H9 (cell line): ENCODE results near the gene ITGBL1. TPM values are rescaled to one million over a fixed set of nuclear protein-coding genes. Genes with fewer than 3 reads are reported as not detected.

ENCODE experiments used
- DNase-seq: peaks from one replicate; pipeline ENCODE4 v3.0.0-alpha.2; 2017
- H2AFZ ChIP-seq: one replicate; pipeline ENCODE4 v1.6.1; 2013; ENCODE audit warnings: mild to moderate bottlenecking, low read length, control low read depth, moderate library complexity
- H2AK5ac ChIP-seq: 2 replicates; pipeline ENCODE4 v1.6.1; 2013; ENCODE audit warnings: low read length, control low read depth, mixed read lengths; ENCODE audit not compliant: insufficient read length
- H2BK120ac ChIP-seq: one replicate; pipeline ENCODE4 v1.6.1; 2013; ENCODE audit warnings: low read depth, mild to moderate bottlenecking, low read length, control low read depth, inconsistent platforms; ENCODE audit not compliant: poor library complexity, severe bottlenecking
- H2BK12ac ChIP-seq: 2 replicates; pipeline ENCODE4 v1.6.1; 2013; ENCODE audit warnings: low read length, control low read depth, mixed read lengths, low read depth; ENCODE audit not compliant: insufficient read length
- H2BK15ac ChIP-seq: 2 replicates; pipeline ENCODE4 v1.6.1; 2013; ENCODE audit warnings: low read depth, low read length, control low read depth
- H2BK20ac ChIP-seq: one replicate; pipeline ENCODE4 v1.6.1; 2013; ENCODE audit warnings: low read depth, mild to moderate bottlenecking, low read length, control low read depth, inconsistent platforms; ENCODE audit not compliant: poor library complexity, severe bottlenecking
- H2BK5ac ChIP-seq: 2 replicates; pipeline ENCODE4 v1.6.1; 2013; ENCODE audit warnings: low read length, control low read depth, mixed read lengths; ENCODE audit not compliant: insufficient read length
- H3K14ac ChIP-seq: 2 replicates; pipeline ENCODE4 v1.6.1; 2013; ENCODE audit warnings: low read length, control low read depth; ENCODE audit not compliant: insufficient read depth
- H3K18ac ChIP-seq: 2 replicates; pipeline ENCODE4 v1.6.1; 2013; ENCODE audit warnings: low read depth, mild to moderate bottlenecking, mixed read lengths, low read length, control low read depth; ENCODE audit not compliant: insufficient read length
- H3K23ac ChIP-seq: 2 replicates; pipeline ENCODE4 v1.6.1; 2013; ENCODE audit warnings: low read length, control low read depth, mixed read lengths, low read depth; ENCODE audit not compliant: insufficient read length
- H3K23me2 ChIP-seq: 2 replicates; pipeline ENCODE4 v1.6.1; 2013; ENCODE audit warnings: low read depth, mild to moderate bottlenecking, mixed read lengths, low read length, control low read depth; ENCODE audit not compliant: insufficient read length, poor library complexity, severe bottlenecking
- H3K27ac ChIP-seq: 2 replicates; pipeline ENCODE4 v1.5.1; 2013; ENCODE audit warnings: low read length, control low read depth, mixed read lengths, low read depth; ENCODE audit not compliant: insufficient read length
- H3K27me3 ChIP-seq: 2 replicates; pipeline ENCODE4 v1.6.1; 2013; ENCODE audit warnings: low read length, control low read depth, inconsistent platforms; ENCODE audit not compliant: insufficient read depth
- H3K4ac ChIP-seq: 2 replicates; pipeline ENCODE4 v1.6.1; 2013; ENCODE audit warnings: low read depth, mild to moderate bottlenecking, control low read depth, inconsistent platforms, low read length, moderate library complexity
- H3K4me1 ChIP-seq: 2 replicates; pipeline ENCODE4 v1.6.1; 2013; ENCODE audit warnings: low read length, control low read depth, inconsistent platforms; ENCODE audit not compliant: insufficient read depth
- H3K4me2 ChIP-seq: 2 replicates; pipeline ENCODE4 v1.6.1; 2013; ENCODE audit warnings: low read length, control low read depth, mixed read lengths; ENCODE audit not compliant: insufficient read length, insufficient read depth
- H3K56ac ChIP-seq: 2 replicates; pipeline ENCODE4 v1.6.1; 2013; ENCODE audit warnings: low read depth, mild to moderate bottlenecking, mixed read lengths, low read length, control low read depth; ENCODE audit not compliant: insufficient read length
- H3K79me1 ChIP-seq: 2 replicates; pipeline ENCODE4 v1.6.1; 2013; ENCODE audit warnings: low read depth, mild to moderate bottlenecking, moderate library complexity, low read length, control low read depth, inconsistent platforms; ENCODE audit not compliant: insufficient read depth, poor library complexity, severe bottlenecking
- H3K79me2 ChIP-seq: 2 replicates; pipeline ENCODE4 v1.6.1; 2013; ENCODE audit warnings: low read length, control low read depth, inconsistent platforms; ENCODE audit not compliant: insufficient read depth
- H3K9ac ChIP-seq: 2 replicates; pipeline ENCODE4 v1.6.1; 2013; ENCODE audit warnings: low read length, control low read depth, mixed read lengths; ENCODE audit not compliant: insufficient read length; ENCODE audit errors: extremely low read depth
- H3K9me3 ChIP-seq: one replicate; pipeline ENCODE4 v1.6.1; 2013; ENCODE audit warnings: low read depth, low read length, inconsistent platforms; ENCODE audit not compliant: control insufficient read depth
- H3T11ph ChIP-seq: one replicate; pipeline ENCODE4 v1.6.1; 2013; ENCODE audit warnings: mild to moderate bottlenecking, low read length, control low read depth, inconsistent platforms
- H4K20me1 ChIP-seq: one replicate; pipeline ENCODE4 v1.6.1; 2013; ENCODE audit not compliant: control insufficient read depth, insufficient read length, insufficient read depth
- H4K5ac ChIP-seq: 2 replicates; pipeline ENCODE4 v1.6.1; 2013; ENCODE audit warnings: low read depth, mild to moderate bottlenecking, mixed read lengths, low read length, control low read depth; ENCODE audit not compliant: insufficient read length
- H4K8ac ChIP-seq: replicated peaks from 2 replicates; pipeline ENCODE4 v1.6.1; 2013; ENCODE audit warnings: low read length, control low read depth, mixed read lengths, low read depth; ENCODE audit not compliant: insufficient read length
- H4K91ac ChIP-seq: 2 replicates; pipeline ENCODE4 v1.6.1; 2013; ENCODE audit warnings: low read depth, mild to moderate bottlenecking, moderate library complexity, mixed read lengths, low read length, control low read depth; ENCODE audit not compliant: insufficient read length
- H3K27ac Mint-ChIP-seq, 3 experiments: 2 replicates in 2 of 3; 3 replicates in 1 of 3; pipeline ENCODE4 v1.8.0; 2020 to 2021; ENCODE audit warnings: mixed read lengths in 3 of 3, mild to moderate bottlenecking in 1 of 3, moderate library complexity in 1 of 3
- H3K27me3 Mint-ChIP-seq: 2 replicates; pipeline ENCODE4 v1.8.0; 2021; ENCODE audit warnings: low read depth, mild to moderate bottlenecking, moderate library complexity, mixed read lengths
- H3K36me3 Mint-ChIP-seq, 3 experiments: 2 replicates in 2 of 3; 3 replicates in 1 of 3; pipeline ENCODE4 v1.8.0; 2020 to 2021; ENCODE audit warnings: low read depth in 3 of 3, mixed read lengths in 3 of 3; ENCODE audit not compliant: insufficient read depth in 1 of 3
- H3K4me1 Mint-ChIP-seq, 2 experiments: 2 replicates each; pipeline ENCODE4 v1.8.0; 2020; ENCODE audit warnings: mixed read lengths in 2 of 2
- H3K4me3 Mint-ChIP-seq, 2 experiments: 2 replicates in 1 of 2; 3 replicates in 1 of 2; pipeline ENCODE4 v1.8.0; 2020 to 2021; ENCODE audit warnings: mild to moderate bottlenecking in 2 of 2, mixed read lengths in 2 of 2, moderate library complexity in 1 of 2
- H3K9me3 Mint-ChIP-seq, 2 experiments: 2 replicates in 1 of 2; 3 replicates in 1 of 2; pipeline ENCODE4 v1.8.0; 2020; ENCODE audit warnings: mild to moderate bottlenecking in 2 of 2, mixed read lengths in 2 of 2, moderate library complexity in 1 of 2
- CTCF ChIP-seq: fragments of 200-600 bp; sonication (generic); conservative IDR thresholded peaks from 3 replicates; pipeline ENCODE4 v1.8.0; 2021; ENCODE audit warnings: antibody characterized with exemption, mild to moderate bottlenecking
- WGBS: extraction: QIAGEN DNeasy Blood & Tissue Kit; methylation state at CpG from one replicate; pipeline ENCODE4 v1.1.7; 2013; ENCODE audit warnings: missing lambda C conversion rate, low lambda C conversion rate, mixed read lengths; ENCODE audit not compliant: insufficient read length; ENCODE audit errors: extremely low coverage; 5-methylcytosine and 5-hydroxymethylcytosine counted together
- total RNA-seq: library from RNA; stranded (reverse); gene quantifications from 2 replicates; pipeline ENCODE4 v1.2.1, GENCODE V29; 2021

ITGBL1 gene
- total RNA-seq, 1 experiment from 2014 or later: not detected

GRCh38 chr13:101454767-101455166 lies 2.3 kb downstream of the ITGBL1 start:
- TF ChIP-seq CTCF: no peak
- H2AK5ac ChIP-seq: no peak overlapping the region
- no peak overlapping the region for H3K4me2 ChIP-seq
- H3K14ac ChIP-seq: no peak overlapping the region
- H3K4me3 Mint-ChIP-seq: no peak overlapping the region
- no peak overlapping the region for H2BK120ac ChIP-seq
- H3K18ac ChIP-seq: no peak overlapping the region
- H3T11ph ChIP-seq: no peak overlapping the region
- H3K36me3 Mint-ChIP-seq: no peaks in the 10 kb centered on the region
- H3K27ac Mint-ChIP-seq: 0 out of 7 replicates have a peak overlapping the region, but pooled peaks of 1 of the 3 experiments have one; percentile 36
- H2AFZ ChIP-seq: no peak overlapping the region
- H3K23me2 ChIP-seq: no peaks in the 10 kb centered on the region
- no peak for DNase-seq
- H4K91ac ChIP-seq: no peak overlapping the region
- no peak overlapping the region for H3K9ac ChIP-seq
- H3K4ac ChIP-seq: no peak overlapping the region
- H3K9me3 ChIP-seq: no peaks in the 10 kb centered on the region
- H4K5ac ChIP-seq: no peak overlapping the region
- peaks cover 0 to under 1% of the 10 kb centered on the region in 2 experiments; a peak in 2 of 5 replicates for H3K9me3 Mint-ChIP-seq
- H3K27ac ChIP-seq: no peak overlapping the region
- no peak overlapping the region for H2BK12ac ChIP-seq
- H3K23ac ChIP-seq: no peak overlapping the region
- no peaks in the 10 kb centered on the region for H3K79me2 ChIP-seq
- H3K79me1 ChIP-seq: no peaks in the 10 kb centered on the region
- no peak overlapping the region for H2BK20ac ChIP-seq
- peaks cover 2% of the 10 kb centered on the region; the same call in 1 of the 2 replicates for H3K4me1 ChIP-seq
- H4K8ac ChIP-seq: no peak overlapping the region
- H3K56ac ChIP-seq: no peak overlapping the region
- WGBS: no CpG with 5 or more reads among the region's 2 CpGs
- H3K27me3 ChIP-seq: no peaks in the 10 kb centered on the region
- H3K27me3 Mint-ChIP-seq: no peaks in the 10 kb centered on the region; the same call in 1 of the 2 replicates
- peaks cover 15 to 16% of the 10 kb centered on the region in 2 experiments for H3K4me1 Mint-ChIP-seq
- no peak overlapping the region for H2BK5ac ChIP-seq
- H2BK15ac ChIP-seq: no peak overlapping the region
- H4K20me1 ChIP-seq: no peaks in the 10 kb centered on the region
